NB4 (cell line): Measurements from ENCODE around the gene SPOP.

Experiments used
- DNase-seq: peaks from one replicate; pipeline ENCODE4 v3.0.0; 2010; ENCODE audit warnings: low read depth
- H3K4me3 ChIP-seq: one replicate; pipeline ENCODE4 v1.5.1; 2011; ENCODE audit warnings: mild to moderate bottlenecking, low read depth, low read length, moderate library complexity
- CTCF ChIP-seq: IDR thresholded peaks from one replicate; pipeline ENCODE4 v1.5.1; 2012; ENCODE audit warnings: low read depth, low read length
- MAX ChIP-seq: IDR thresholded peaks from 2 replicates; pipeline ENCODE4 v1.6.1; 2011; ENCODE audit warnings: low read depth, low read length
- MYC ChIP-seq: IDR thresholded peaks from 2 replicates; pipeline ENCODE4 v1.6.1; 2011; ENCODE audit warnings: low read depth, low read length
- POLR2A ChIP-seq: IDR thresholded peaks from 2 replicates; pipeline ENCODE4 v1.6.1; 2011; ENCODE audit warnings: mild to moderate bottlenecking; ENCODE audit not compliant: insufficient read length; ENCODE audit errors: extremely low read depth

SPOP gene

GRCh38 chr17:49618028-49618611, 59.8 kb downstream of the SPOP start:
- TF ChIP-seq POLR2A (no peak), MYC (no peak), MAX (no peak), CTCF (no peak)
- DNase-seq = no peak
- H3K4me3 ChIP-seq = no peak overlapping the region

- H3K4me3 ChIP-seq = no peak overlapping the region
- no peak for DNase-seq
- no peak for TF ChIP-seq MAX
- TF ChIP-seq POLR2A = no peak
- no peak for TF ChIP-seq CTCF
- no peak for TF ChIP-seq MYC
Observed at GRCh38 chr17:49616601-49617131, 61.2 kb downstream of the SPOP start.

GRCh38 chr17:49616086-49616485, 61.8 kb downstream of the SPOP start:
- no peak for DNase-seq
- no peak overlapping the region for H3K4me3 ChIP-seq
- no peak for TF ChIP-seq MAX
- TF ChIP-seq CTCF = no peak

GRCh38 chr17:49613182-49613800, 64.6 kb downstream of the SPOP start:
- H3K4me3 ChIP-seq = no peak overlapping the region
- DNase-seq = no peak
- TF ChIP-seq MAX = no peak
- TF ChIP-seq POLR2A = no peak
- no peak for TF ChIP-seq CTCF
- TF ChIP-seq MYC = no peak

- DNase-seq = no peak
- H3K4me3 ChIP-seq = no peak overlapping the region
- no peak for TF ChIP-seq MAX
- no peak for TF ChIP-seq MYC
- TF ChIP-seq POLR2A = no peak
- no peak for TF ChIP-seq CTCF
Observed at GRCh38 chr17:49612726-49613125, 65.2 kb downstream of the SPOP start.
